ENCODE results near the gene PTPN5.
A peak's percentile ranks its signal among the peaks of the same experiment; 100 is the strongest.
"Not testable (repeated sequence)": the region's sequence is repeated elsewhere in the genome, so short reads cannot be mapped to it uniquely, and the experiment has no call there.

The PTPN5 gene

DNA sequence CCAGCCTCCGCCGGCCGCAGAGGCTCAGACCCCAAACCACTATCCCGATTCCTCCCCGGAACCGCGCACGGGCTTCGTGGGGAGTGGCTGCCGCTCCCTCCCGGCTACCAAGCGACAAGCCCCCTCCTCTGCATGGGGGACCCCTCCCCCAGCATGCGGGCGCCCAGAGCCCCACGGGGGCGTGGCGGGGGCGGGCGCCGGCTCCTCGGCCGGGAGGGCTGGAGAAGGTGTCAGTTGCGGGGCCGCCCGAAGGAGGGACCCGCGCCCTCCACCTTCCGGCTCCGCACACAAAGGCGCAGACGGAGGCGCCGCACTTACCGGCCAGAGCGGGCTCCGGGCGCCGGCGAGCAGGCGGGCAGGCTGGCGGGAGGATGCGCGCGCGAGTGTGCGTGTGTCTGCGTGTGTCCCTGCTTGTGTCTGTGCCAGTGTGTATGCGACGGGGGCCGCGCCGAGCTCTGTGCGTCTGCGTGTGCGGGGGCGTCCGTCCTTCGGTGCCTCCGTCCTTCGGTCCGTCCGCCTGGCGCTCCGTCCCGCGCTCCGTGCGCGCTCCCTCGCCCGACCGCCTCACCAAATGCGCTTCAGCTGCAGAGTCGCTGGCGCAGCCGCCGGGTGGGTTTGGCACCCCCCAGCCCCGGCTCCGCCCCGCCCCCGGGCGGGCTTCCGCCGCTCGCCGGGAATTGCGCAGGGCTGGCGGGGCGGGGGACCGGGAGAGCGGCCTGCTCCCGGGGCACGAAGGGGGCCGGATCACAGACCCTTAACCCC lies at the start of gene PTPN5:
Gene PTPN5, minus strand, starts transcription at position 592 of the 762 bp plus-strand sequence. CDS start 19,840 bp downstream, outside the sequence.
- ATAC-seq = no peak

DNA sequence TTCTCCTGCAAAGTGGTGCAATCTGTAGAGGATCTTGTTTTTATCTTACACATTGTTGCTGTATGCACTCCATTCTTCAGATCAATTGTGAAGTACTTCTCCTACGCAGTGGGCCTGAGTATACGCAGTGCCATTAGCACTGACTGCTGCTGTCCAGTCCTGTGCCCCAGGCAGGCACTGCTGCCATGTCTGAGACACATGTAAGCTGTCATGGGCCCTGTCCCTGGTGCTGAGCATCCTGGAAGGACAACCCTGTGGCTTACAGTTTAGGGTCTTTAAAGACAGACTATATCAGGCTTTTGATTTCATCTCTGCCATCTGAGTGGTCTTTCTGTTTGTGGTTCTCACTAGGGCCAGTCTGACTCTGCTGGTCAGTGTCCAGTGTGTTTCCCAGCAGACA lies 44.8 kb upstream of the PTPN5 start:
- no peak for ATAC-seq

DNA sequence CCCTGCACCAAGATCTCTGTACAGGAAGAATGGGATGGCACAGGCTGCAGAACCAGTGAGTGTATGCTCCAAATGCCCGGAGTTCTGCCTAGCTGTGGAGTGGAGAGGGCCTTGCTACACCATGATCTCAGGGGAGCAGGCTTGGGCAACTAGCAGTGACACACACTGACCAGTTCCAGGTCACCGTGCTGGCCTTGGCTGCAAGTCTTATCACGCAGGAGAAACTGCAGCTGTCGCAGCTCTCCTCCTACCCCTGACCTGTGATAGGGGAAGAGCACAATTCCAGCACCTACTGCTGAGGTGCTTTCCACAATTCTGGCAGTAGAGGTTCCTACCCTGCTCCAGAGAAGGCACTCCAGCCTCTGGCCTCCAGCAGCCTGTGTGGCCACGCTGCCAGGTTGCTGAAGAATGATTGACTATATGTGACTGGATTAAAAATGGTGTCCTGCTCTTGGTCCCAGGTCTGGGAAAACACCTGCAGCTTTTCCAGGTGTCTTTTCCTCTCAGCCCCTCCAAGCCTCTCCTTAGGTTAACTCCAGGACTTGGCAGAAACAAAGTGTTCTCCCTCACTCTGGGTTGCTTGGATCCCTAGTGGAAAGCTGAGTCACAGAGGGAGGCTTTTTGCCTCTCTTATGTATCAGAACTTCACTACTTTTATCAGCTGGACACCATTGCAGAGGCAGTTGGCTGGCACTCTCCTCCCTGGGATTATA lies 43.3 kb upstream of the PTPN5 start:
- no peak for ATAC-seq

DNA sequence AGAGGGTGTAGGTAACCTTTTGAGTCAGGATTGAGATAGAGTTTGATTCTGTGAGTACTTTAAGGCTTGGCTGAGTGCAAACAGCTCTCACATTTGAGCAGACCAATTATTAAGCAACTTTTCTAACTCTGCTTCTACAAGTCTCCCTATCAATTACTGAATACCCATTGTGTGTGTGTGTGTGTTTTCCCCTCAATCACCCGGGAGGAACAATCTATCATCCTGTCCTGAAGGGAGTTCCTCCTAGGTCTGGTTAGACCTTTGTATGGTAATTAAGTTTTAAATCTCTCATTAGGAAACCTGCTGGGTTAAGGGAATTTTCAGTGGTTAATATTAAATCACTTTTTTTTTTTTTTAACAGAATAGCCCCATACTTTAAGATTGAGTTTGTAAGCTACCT lies 28.6 kb upstream of the PTPN5 start:
- ATAC-seq = not testable (repeated sequence)

DNA sequence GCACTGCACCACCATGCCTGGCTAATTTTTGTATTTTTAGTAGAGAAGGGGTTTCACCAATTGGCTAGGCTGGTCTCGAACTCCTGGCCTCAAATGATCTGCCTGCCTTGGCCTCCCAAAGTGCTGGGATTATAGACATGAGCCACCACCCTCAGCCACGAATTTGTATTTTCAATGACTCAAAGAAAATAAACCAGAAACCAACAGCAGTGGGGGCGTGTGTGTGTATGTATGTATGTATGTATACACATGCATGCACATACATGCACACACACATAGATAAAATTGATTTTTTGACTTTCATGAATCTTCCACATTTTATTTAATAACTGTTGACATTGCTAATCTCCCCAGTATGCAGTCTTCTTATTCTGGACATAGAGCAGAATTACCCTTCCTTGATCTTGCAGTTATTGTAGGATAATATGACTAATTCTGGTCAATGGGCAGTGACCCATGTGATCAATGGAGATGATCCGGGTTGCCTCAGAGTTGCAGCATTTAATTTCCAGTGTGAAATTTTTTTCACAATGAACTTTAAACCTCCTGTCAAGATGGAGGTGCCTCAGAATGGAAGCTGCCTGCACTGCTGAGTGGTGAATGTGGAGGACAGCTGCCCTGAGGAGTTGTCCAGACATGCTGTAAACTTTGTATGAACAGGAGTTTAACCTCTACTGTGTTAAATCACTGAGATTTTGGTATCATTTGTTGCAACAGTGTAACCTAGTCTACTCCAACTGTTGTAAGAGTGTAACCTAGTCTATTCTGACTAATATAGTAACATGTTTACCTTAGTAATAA lies 12.8 kb upstream of the PTPN5 start:
- no peak for ATAC-seq

DNA sequence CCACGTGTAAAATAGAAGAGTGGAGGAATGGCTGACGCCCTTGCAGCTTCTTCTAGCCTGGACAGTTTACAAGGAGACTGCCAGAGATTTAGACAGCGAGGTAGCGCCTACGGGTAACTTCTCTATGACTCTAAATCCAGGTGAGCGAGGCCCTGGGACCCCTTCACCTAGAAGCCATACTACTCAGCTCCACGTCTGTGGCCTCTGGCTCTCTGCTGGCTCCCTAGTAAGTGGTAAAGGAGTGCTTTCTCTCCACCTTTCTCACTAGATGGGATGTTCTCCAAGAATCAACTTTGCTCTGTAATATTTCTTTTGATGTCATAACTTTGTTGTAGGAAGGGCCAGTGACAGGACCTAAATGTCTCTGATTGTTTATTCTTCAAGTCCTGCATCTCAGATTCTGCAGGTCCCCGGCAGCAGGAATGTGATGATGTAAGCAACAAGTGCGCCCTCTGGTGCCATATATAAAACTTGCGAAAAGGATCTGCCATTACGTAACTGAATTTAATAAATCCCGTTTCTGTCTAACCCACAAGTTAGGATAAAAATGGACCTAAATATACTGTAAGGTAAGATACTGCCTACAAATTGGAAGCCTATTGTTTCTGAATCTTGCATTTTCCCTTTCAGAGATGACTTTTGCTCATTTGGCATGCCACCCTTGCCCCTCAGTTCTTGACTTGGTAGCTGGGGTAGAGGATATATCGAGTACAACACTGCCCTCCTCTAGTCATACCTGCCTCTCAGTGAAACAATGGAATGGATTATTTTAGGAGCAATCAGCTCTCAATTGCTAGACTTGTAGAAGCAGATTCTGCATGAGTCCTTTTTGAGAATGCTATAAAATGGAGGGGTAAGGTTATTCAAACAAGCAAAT lies 11.0 kb upstream of the PTPN5 start:
- no peak for ATAC-seq

DNA sequence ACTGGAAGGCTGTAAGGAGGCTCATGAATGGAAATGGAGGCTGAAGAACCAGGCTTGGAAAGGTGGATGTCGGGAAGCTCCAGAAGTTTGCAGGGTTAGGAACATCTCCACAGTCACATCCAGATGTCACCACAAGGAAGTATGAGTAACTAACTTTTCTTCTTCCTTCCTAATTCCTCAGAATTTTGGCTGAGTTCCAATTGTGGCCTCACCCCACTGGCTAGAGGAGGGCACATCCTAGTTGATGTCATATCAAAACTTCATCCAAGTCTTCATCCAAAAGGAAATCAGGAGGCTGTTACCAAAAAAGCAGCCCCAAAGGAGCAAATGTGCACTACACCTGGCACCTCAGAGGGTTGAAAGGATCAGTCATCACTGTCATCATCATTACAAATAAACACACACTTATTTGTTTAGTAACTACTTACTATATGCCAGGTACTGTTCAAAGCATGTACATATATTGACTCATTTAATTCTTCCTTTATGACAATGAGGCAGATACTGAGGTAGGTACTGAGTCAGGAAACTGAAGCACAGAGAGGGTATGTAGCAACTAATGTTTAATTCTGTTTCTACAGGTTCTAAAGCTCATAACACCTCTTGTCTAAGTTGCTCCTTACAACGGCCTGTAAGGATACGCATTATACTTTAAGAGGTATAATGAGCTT lies 7.3 kb upstream of the PTPN5 start:
- peak; percentile 38 to 85 for ATAC-seq

DNA sequence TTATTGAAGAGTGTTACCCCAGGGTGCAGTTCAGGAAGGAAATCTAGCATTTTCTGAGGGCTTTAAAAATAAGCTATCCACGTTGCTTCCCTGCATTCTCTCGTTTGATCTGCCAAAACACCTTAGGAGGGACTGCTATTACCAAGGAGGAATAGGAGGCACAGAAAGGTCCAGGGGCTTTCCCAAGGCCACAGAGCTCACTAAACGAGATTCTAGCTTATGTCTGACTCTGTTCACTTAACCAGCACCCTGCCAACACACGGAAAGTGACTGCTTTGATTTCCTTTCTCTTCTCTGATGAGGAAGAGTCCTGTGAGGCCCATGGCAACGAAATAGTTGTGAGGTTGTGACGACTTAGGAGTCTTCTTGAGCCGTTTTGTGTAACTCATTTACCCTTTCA lies 3.4 kb upstream of the PTPN5 start:
- ATAC-seq = no peak

DNA sequence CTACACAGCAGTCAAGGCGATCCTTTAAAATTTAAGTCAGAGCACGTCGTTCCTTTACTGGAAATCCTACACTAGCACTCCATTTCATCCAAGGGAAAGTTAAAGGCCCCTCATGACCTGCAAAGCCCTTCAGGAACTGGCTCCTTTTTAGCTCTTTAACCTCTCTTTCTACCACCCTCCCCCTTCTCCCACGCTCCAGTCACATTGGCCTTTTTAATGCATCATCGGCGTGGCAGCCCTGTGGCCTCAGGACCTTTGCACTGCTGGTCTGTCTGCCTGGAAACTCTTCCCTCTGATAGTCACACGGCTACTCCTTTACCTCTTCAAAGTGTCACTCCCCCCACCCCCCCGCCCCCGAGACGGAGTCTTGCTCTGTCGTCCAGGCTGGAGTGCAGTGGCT lies 1.2 kb upstream of the PTPN5 start:
- no peak for ATAC-seq

DNA sequence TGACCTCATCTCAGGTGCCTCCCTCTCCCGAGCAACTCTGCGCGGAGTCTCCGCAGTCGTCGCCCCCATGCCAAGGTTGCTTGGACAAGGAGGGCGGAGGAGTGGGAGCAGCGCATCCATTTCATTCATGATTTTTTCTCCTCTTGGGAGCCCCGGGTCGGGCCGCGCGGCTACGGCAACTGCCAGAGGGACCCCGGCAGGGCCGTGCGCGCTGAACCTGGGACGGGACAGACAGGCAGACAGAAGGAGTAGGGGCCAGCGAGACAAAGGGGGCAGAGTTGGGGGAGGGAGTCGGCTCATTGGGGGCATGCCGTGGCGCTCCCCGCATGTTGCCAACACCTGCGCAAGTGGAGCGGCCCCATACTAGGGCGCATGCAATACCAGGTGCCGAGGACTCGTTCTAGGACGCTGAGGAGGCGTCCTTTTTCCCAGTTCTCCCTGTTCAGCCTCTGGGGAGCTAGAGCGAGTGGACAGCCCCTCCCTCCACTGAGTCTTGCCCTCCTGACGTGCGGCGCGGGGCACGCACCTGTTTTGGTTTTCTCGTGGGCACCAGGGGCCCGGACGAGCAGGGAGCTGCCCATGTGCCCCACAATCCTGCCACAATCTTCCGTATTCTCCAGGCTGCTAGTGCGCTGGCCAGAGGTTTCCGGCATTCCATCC lies 501 bp upstream of the PTPN5 start:
- no peak for ATAC-seq

DNA sequence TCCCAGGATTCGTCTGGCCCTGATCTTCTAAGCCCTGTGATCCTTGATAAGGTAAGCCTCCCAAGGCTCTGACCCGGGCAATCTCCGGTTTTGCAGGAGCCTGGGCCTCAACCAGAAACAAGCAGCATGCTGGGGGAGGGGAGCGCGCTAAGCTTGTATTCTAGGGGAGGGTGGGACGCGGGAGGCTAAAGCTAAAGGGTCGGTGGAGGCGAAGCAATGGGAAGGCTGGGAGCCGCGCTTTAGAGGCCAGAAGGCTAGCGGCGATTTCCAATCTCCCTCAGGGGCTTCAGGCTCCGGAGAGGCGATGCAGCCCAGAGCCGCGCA lies 753 bp downstream of the PTPN5 start:
- no peak for ATAC-seq

DNA sequence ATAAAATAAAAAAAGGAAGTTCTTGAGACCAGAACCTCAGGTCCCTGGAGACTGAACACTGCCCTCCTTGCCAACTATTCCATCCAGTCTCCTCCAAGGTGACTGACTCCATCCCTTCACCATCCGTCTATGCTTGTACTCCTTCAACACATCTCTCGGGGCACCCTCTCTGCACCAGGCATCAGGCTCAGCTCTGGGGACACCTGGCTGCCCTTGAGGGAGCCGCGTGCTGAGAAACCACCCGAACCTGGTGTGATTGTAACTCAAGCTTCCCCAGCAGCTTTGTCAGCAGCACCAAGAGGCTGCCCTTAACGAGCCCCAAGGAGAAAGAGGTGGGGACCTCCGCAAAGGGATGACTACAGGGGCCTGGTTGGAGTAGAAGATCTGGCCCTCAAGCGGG lies 1.7 kb downstream of the PTPN5 start:
- ATAC-seq = no peak

DNA sequence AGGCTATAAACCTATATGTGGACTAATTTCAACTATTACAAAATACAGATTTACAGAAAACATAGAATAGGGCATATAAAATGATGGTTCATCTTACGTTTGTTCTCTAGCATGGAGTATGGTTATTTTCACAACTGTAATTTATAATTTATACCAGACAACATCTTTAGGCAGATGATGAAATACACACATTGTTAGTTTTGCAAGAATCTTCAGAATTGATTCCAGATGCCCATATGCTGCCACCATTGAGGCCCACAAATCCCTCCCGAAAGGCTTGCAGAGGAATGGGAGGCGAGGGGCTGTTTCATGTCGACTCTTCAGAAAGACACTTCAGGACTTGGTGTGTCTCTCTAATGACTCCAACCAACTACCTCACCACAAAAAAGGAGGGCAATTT lies 6.2 kb downstream of the PTPN5 start:
- ATAC-seq = no peak

DNA sequence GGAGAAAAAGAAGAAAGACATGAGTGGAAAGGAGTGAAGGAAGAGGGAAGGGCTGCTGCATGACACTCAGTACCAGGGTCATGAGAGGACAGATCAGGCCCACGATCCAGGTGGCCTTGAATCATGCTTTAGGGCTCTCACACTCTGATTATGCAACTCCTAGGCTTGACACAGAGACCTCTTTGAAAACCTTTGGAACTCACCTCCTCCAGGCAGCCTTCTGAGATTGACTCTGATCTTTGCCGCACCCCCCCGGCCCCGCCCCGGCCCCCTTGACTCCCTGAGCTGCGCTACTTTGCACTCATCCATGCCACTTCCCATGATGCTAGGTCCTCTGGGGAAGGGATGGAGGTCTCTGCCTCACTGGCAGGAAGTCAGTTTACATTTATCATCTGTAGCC lies 10.7 kb downstream of the PTPN5 start:
- ATAC-seq = no peak

DNA sequence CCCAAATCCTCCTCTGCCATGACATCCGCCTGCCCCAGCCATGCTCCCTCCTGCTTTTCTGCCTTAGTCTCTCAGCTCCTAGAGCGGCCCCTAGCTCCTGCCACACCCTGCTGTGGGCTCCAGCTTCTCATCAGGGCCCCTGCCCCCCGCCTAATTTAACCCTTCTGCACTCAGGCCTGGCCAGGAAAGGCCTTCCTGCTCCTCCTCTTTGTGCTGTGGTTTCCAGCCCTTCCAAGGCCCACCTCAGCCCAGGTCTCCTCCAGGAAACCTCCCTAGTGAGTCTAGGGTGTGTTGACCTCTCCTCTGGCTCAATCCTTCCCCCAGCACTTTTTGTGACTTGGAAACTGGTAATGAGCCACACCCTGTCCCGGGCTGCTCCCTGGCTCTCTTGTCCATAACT lies 11.3 kb downstream of the PTPN5 start:
- no peak for ATAC-seq

DNA sequence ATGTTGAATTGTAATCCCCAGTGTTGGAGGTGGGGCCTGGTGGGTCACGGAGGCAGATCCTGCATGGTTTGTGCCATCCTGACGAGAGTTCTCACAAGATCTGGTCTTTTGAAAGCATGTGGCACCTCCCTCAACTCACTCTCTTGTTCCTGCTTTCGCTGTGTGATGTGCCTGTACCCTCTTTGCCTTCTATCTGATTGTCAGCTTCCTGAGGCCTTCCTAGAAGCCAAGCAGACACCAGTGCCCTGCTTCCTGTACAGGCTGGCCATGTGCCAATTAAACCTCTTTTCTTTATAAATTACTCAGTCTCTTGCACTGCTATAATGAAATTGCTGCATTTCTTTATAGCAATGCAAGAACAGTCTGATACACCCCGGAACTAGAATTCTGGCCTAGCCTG lies 13.1 kb downstream of the PTPN5 start:
- ATAC-seq = no peak

DNA sequence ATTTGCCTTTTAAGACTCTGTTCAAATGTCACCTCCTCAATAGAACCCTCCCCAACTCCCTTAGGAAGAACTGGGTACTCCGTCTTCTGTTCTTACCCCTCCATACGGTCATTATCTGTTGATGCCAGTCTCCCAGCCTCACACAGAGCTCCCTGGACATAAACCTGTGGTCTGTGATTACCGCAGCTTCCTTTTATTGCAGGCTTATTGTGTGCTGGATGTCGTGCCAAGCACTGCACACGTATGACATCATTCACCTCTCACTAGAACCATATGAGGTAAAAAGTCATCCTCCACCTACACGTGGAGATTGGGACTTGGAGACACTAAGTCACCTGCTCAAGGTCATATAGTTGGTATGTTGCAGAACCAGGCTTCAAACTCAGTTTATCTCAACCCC lies 15.3 kb downstream of the PTPN5 start:
- no peak for ATAC-seq

DNA sequence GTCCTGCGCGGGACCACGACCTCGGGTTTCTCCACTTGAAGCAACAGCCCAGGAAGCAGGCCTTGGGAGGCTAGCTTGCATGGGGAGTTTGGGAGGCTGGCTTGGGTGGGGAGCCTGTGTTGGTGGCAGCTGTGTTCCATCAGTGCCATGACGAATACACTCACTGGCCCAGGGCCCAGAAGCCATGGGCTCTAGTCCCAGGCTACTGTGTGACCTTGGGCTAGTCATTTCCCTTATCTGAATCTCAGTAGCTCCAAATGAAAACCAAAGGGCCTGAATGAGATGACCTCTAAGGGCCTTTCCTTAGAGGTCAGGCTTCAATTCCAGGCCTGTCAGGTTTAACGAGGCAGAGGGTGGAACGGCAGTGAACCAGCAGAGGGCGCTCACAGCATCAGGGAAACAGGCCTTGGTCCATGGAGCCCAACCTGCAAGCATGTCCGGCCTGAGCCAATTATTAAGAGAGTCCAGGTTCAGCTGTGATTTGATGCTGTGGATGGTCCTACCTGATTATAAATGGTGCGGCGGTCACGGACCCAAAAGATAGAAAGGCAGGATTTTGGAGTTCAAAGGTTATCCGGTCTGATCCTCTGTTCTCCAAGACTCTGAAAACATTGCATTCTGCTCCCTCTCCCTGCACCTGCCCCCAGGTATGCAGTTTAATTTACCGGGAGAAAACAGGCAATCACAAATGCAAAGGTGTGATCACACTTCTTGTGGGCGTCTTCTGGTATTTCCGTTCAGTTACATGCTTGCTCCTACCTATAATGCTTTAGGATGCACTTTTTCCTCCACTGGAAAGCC lies 15.9 kb downstream of the PTPN5 start:
- ATAC-seq = no peak

DNA sequence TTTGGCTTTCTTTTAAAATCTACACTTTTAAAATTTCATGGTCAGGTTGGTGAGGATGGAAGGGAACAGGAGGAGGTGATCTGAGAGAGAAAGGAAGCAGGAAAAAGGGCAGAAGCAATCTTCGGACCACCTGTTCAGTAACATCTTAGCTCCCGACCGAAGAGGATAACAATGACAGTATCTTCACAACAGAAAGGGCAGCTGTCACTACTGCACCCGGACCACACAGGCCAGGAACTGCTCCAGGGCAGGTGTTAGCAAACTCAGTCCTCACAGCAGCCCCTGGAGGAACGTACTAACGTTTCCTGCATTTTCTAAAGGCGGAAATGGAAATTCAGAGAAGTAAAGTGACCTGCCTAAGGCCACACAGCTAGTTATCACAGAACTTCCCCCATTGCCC lies 16.8 kb downstream of the PTPN5 start:
- no peak for ATAC-seq

DNA sequence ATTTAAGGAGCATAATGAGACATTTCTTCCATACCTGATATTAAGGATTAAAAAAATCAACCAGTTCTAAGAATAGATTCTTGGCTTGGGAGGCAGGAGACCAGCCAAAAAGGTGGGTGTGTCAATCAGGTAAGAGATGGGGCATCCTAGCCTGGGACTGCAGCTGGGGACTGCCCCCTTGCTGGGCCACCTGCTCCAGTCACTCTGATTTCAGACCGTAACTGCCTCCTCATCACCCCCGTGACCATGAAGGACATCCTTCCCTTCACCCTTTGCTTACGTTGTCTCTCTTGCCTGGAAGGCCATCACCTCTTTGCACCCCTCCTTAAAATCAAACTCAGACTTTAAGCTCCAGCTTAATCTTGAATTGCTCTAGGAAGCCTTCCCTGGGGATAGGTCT lies 17.9 kb downstream of the PTPN5 start:
- ATAC-seq = no peak

DNA sequence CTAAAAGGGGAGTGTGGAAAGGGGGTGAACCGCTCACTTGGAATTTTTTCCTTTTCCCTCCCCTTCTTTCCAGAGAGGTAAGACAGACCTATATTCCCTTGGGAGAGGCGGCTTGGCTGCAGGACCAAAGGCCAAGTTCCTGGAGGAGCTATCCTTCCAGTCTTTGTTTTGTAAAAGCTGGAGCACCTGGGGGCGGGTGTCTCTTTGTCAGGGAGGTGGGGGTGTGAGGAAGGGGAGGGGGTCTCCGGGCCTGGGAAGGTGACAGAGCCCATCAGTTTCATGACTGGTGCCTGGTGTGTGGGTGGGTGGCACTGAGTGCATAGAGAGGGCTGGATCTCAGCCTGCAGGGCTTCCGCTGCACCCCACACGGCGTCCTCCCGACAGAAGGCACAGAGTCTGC lies 18.5 kb downstream of the PTPN5 start:
- no peak for ATAC-seq
